ENCODE results near the gene KDM4D. TPM values are rescaled to one million over a fixed set of nuclear protein-coding genes. Genes with fewer than 3 reads are reported as not detected.

KDM4D gene
- total RNA-seq, 1 donor from 2014 or later = 1.3 TPM

DNA sequence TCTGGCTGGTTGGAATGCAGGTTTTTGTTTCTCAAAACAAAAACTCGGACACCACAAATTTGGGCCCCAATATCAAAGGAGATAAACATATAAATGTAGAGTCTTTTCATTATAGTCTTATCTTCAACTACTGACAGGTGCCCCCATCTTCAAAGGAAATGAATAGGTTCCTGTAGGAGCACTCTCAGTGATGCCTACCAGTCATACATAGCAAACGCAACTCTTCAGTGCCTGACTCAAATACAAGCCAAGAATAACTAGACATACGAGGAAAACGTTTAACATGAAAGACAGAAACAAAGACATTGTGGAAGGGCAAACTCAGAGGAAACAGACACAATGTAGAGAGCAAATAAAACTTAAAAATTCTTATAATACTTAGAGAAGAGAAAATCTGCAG is 13.9 kb downstream of the KDM4D start:
- TF ChIP-seq, protein P1, sequence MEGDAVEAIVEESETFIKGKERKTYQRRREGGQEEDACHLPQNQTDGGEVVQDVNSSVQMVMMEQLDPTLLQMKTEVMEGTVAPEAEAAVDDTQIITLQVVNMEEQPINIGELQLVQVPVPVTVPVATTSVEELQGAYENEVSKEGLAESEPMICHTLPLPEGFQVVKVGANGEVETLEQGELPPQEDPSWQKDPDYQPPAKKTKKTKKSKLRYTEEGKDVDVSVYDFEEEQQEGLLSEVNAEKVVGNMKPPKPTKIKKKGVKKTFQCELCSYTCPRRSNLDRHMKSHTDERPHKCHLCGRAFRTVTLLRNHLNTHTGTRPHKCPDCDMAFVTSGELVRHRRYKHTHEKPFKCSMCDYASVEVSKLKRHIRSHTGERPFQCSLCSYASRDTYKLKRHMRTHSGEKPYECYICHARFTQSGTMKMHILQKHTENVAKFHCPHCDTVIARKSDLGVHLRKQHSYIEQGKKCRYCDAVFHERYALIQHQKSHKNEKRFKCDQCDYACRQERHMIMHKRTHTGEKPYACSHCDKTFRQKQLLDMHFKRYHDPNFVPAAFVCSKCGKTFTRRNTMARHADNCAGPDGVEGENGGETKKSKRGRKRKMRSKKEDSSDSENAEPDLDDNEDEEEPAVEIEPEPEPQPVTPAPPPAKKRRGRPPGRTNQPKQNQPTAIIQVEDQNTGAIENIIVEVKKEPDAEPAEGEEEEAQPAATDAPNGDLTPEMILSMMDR (IDR thresholded peaks at IDR 0.05; ENCODE audit: partially characterized antibody, unreplicated experiment) = no peak
- Mint-ChIP-seq H3K9me3 (ENCODE audit: unreplicated experiment) (no peaks in the 10 kb centered on the region), H3K4me3 (ENCODE audit: unreplicated experiment) (no peak overlapping the region), H3K27ac (ENCODE audit: unreplicated experiment) (no peak overlapping the region), H3K36me3 (ENCODE audit: unreplicated experiment) (no peaks in the 10 kb centered on the region), H3K27me3 (ENCODE audit: unreplicated experiment) (no peaks in the 10 kb centered on the region), H3K4me1 (ENCODE audit: low read depth, unreplicated experiment) (no peaks in the 10 kb centered on the region)
- DNase-seq = no peak

DNA sequence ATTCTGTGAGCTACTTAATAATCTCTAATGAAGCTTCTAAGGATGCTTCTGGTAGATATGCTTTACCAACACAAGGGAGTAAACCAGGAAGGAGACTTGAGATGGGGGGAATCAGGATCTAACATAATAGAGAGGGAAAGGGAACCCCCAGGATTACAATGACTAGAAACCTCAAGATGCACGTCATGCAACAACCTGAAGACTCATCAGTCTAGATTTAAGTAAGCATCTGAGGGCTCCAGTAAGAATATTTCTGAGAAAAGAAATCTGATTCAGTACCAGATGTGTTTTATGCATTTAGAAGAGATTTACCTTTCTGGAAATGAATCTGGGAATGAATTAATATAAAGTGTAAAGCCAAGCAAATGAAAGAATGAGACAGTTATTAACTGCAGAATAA is 15.2 kb downstream of the KDM4D start:
- Mint-ChIP-seq H3K27me3 (ENCODE audit: unreplicated experiment) (no peaks in the 10 kb centered on the region), H3K36me3 (ENCODE audit: unreplicated experiment) (no peaks in the 10 kb centered on the region), H3K27ac (ENCODE audit: unreplicated experiment) (no peak overlapping the region), H3K4me3 (ENCODE audit: unreplicated experiment) (no peak overlapping the region), H3K9me3 (ENCODE audit: unreplicated experiment) (no peaks in the 10 kb centered on the region), H3K4me1 (ENCODE audit: low read depth, unreplicated experiment) (no peaks in the 10 kb centered on the region)
- TF ChIP-seq, protein P1 (IDR thresholded peaks at IDR 0.05; ENCODE audit: partially characterized antibody, unreplicated experiment) = no peak
- DNase-seq = no peak

DNA sequence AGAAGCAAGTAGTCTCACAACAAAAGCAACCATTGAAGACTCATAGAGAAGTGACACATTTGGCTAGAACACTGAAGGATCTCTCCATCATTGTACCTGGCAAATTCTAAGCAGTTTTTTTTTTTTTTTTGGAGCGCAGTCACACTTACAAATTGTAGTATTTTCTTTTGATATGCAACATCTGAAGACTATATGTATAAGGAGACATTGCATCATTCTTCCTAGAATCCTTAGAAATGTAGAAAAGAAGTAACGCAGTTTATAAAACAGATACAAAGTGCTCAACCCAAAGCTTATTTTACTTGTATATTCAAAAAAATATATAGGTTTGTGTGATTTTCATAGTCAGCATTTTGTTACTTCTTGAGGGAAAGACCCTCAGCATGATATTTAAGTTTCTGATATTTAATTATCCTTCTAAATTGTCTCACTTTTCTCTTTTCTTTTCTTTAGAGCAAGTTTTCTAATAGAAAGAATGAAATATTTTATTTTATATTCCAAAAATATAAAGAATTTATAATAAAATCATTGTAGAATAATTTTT is 20.0 kb downstream of the KDM4D start:
- TF ChIP-seq, protein P1 (IDR thresholded peaks at IDR 0.05; ENCODE audit: partially characterized antibody, unreplicated experiment) = no peak

DNA sequence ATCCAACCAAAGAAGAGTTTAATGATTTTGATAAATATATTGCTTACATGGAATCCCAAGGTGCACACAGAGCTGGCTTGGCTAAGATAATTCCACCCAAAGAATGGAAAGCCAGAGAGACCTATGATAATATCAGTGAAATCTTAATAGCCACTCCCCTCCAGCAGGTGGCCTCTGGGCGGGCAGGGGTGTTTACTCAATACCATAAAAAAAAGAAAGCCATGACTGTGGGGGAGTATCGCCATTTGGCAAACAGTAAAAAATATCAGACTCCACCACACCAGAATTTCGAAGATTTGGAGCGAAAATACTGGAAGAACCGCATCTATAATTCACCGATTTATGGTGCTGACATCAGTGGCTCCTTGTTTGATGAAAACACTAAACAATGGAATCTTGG is 23.9 kb downstream of the KDM4D start:
- no peak overlapping the region for H3K4me3 Mint-ChIP-seq (ENCODE audit: unreplicated experiment)
- H3K27ac Mint-ChIP-seq (ENCODE audit: unreplicated experiment) = no peak overlapping the region
- no peaks in the 10 kb centered on the region for H3K9me3 Mint-ChIP-seq (ENCODE audit: unreplicated experiment)
- H3K4me1 Mint-ChIP-seq (ENCODE audit: low read depth, unreplicated experiment) = no peaks in the 10 kb centered on the region
- TF ChIP-seq, protein P1 (IDR thresholded peaks at IDR 0.05; ENCODE audit: partially characterized antibody, unreplicated experiment) = peak; percentile 21
- H3K36me3 Mint-ChIP-seq (ENCODE audit: unreplicated experiment) = no peaks in the 10 kb centered on the region
- H3K27me3 Mint-ChIP-seq (ENCODE audit: unreplicated experiment) = no peaks in the 10 kb centered on the region
- no peak for DNase-seq

More for the DNA sequence above, 20.0 kb downstream of the KDM4D start:
- Mint-ChIP-seq H3K4me3 (ENCODE audit: unreplicated experiment) (no peak overlapping the region), H3K27me3 (ENCODE audit: unreplicated experiment) (no peaks in the 10 kb centered on the region), H3K36me3 (ENCODE audit: unreplicated experiment) (no peaks in the 10 kb centered on the region), H3K4me1 (ENCODE audit: low read depth, unreplicated experiment) (no peaks in the 10 kb centered on the region), H3K9me3 (ENCODE audit: unreplicated experiment) (no peaks in the 10 kb centered on the region), H3K27ac (ENCODE audit: unreplicated experiment) (no peak overlapping the region)
- no peak for DNase-seq

DNA sequence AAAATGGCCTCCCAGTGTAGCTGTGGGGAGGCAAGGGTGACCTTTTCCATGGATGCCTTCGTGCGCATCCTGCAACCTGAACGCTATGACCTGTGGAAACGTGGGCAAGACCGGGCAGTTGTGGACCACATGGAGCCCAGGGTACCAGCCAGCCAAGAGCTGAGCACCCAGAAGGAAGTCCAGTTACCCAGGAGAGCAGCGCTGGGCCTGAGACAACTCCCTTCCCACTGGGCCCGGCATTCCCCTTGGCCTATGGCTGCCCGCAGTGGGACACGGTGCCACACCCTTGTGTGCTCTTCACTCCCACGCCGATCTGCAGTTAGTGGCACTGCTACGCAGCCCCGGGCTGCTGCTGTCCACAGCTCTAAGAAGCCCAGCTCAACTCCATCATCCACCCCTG is 24.8 kb downstream of the KDM4D start:
- Mint-ChIP-seq H3K4me3 (ENCODE audit: unreplicated experiment) (no peak overlapping the region), H3K9me3 (ENCODE audit: unreplicated experiment) (no peaks in the 10 kb centered on the region)

More for the DNA sequence above, 24.8 kb downstream of the KDM4D start:
- TF ChIP-seq, protein P1 (IDR thresholded peaks at IDR 0.05; ENCODE audit: partially characterized antibody, unreplicated experiment) = no peak
- Mint-ChIP-seq H3K27ac (ENCODE audit: unreplicated experiment) (no peak overlapping the region), H3K4me1 (ENCODE audit: low read depth, unreplicated experiment) (no peaks in the 10 kb centered on the region), H3K27me3 (ENCODE audit: unreplicated experiment) (no peaks in the 10 kb centered on the region), H3K36me3 (ENCODE audit: unreplicated experiment) (no peaks in the 10 kb centered on the region)
- DNase-seq = no peak

Measured in glutamatergic neuron (in vitro differentiated cells).